UCSD-AML1 (cell line): ENCODE measurements around the gene MICAL3.

Experiments
- DNase-seq: peaks from one replicate; lab custom pipeline; 2025; ENCODE audit not compliant: unreplicated experiment; lab: John Stamatoyannopoulos, UW

MICAL3 gene

GRCh38 chr22:17825876-17826550 is 198.3 kb downstream of the MICAL3 start:
- DNase-seq: no peak

- DNase-seq: no peak
These were observed 199.9 kb downstream of the MICAL3 start for GRCh38 chr22:17824457-17824856.

- DNase-seq: no peak
These were observed 200.4 kb downstream of the MICAL3 start for GRCh38 chr22:17823964-17824363.

- no peak for DNase-seq
These were observed 201.1 kb downstream of the MICAL3 start for GRCh38 chr22:17823226-17823625.

- no peak for DNase-seq
These were observed 202.3 kb downstream of the MICAL3 start for GRCh38 chr22:17822087-17822486.

- no peak for DNase-seq
These were observed 203.4 kb downstream of the MICAL3 start for GRCh38 chr22:17820879-17821439.

- no peak for DNase-seq
These were observed 205.7 kb downstream of the MICAL3 start for GRCh38 chr22:17818649-17819048.

GRCh38 chr22:17818180-17818579 is 206.2 kb downstream of the MICAL3 start:
- DNase-seq: no peak

- no peak for DNase-seq
These were observed 206.8 kb downstream of the MICAL3 start for GRCh38 chr22:17817511-17818065.

- DNase-seq: no peak
These were observed 207.3 kb downstream of the MICAL3 start for GRCh38 chr22:17817079-17817478.

GRCh38 chr22:17816649-17817048 is 207.7 kb downstream of the MICAL3 start:
- DNase-seq: no peak

- DNase-seq: no peak
These were observed 208.6 kb downstream of the MICAL3 start for GRCh38 chr22:17815703-17816254.

- no peak for DNase-seq
These were observed 209.5 kb downstream of the MICAL3 start for GRCh38 chr22:17814830-17815229.

- DNase-seq: no peak
These were observed 210.3 kb downstream of the MICAL3 start for GRCh38 chr22:17814084-17814483.

- DNase-seq: no peak
These were observed 213.2 kb downstream of the MICAL3 start for GRCh38 chr22:17811119-17811518.

GRCh38 chr22:17810570-17811116 is 213.7 kb downstream of the MICAL3 start:
- DNase-seq: no peak

- no peak for DNase-seq
These were observed 215.5 kb downstream of the MICAL3 start for GRCh38 chr22:17808693-17809403.

- DNase-seq: no peak
These were observed 216.6 kb downstream of the MICAL3 start for GRCh38 chr22:17807578-17808410.

GRCh38 chr22:17807086-17807485 is 217.3 kb downstream of the MICAL3 start:
- DNase-seq: no peak

- no peak for DNase-seq
These were observed 217.9 kb downstream of the MICAL3 start for GRCh38 chr22:17806437-17806836.
